Hepatocyte (in vitro differentiated cells): Measurements from ENCODE around the gene TMED7. TPM values are rescaled to one million over a fixed set of nuclear protein-coding genes. Genes with fewer than 3 reads are reported as not detected.
"Not testable (repeated sequence)": the region's sequence is repeated elsewhere in the genome, so short reads cannot be mapped to it uniquely, and the experiment has no call there.

ENCODE experiments used
- DNase-seq: peaks from one replicate; pipeline ENCODE4 v3.0.0-alpha.2; 2016; ENCODE audit warnings: low spot score
- H2AFZ ChIP-seq: fragments of 200-600 bp; sonication (generic); 2 replicates; pipeline ENCODE4 v1.6.0; 2016; ENCODE audit warnings: antibody characterized with exemption, mild to moderate bottlenecking
- H3K27ac ChIP-seq: fragments of 200-600 bp; sonication (generic); 2 replicates; pipeline ENCODE4 v1.5.1; 2016; ENCODE audit warnings: mild to moderate bottlenecking
- H3K27me3 ChIP-seq: fragments of 200-600 bp; sonication (generic); 2 replicates; pipeline ENCODE4 v1.6.1; 2016
- H3K36me3 ChIP-seq: fragments of 200-600 bp; sonication (generic); replicated peaks from 2 replicates; pipeline ENCODE4 v1.5.1; 2016; ENCODE audit warnings: low read depth; ENCODE audit not compliant: insufficient read depth
- H3K4me1 ChIP-seq: fragments of 200-600 bp; sonication (generic); 2 replicates; pipeline ENCODE4 v1.5.1; 2016; ENCODE audit warnings: mild to moderate bottlenecking, moderate library complexity; ENCODE audit not compliant: insufficient read depth
- H3K4me2 ChIP-seq: fragments of 200-600 bp; sonication (generic); 2 replicates; pipeline ENCODE4 v1.6.0; 2016
- H3K4me3 ChIP-seq: fragments of 200-600 bp; sonication (generic); 2 replicates; pipeline ENCODE4 v1.5.1; 2016; ENCODE audit warnings: mild to moderate bottlenecking
- H3K79me2 ChIP-seq: fragments of 200-600 bp; sonication (generic); 2 replicates; pipeline ENCODE4 v1.6.0; 2017; ENCODE audit warnings: mild to moderate bottlenecking
- H3K9me2 ChIP-seq: fragments of 200-600 bp; sonication (generic); replicated peaks from 2 replicates; pipeline ENCODE4 v1.6.0; 2017; ENCODE audit warnings: mild to moderate bottlenecking; ENCODE audit not compliant: insufficient read depth
- H3K9me3 ChIP-seq: fragments of 200-600 bp; sonication (generic); 2 replicates; pipeline ENCODE4 v1.5.1; 2016; ENCODE audit warnings: low read depth, mild to moderate bottlenecking
- H4K20me1 ChIP-seq: fragments of 200-600 bp; sonication (generic); 2 replicates; pipeline ENCODE4 v1.6.0; 2016; ENCODE audit warnings: mild to moderate bottlenecking; ENCODE audit not compliant: insufficient read depth, poor library complexity, severe bottlenecking
- CTCF ChIP-seq: fragments of 200-600 bp; sonication (generic); IDR thresholded peaks from 2 replicates; pipeline ENCODE4 v1.5.1; 2016; ENCODE audit warnings: antibody characterized with exemption, mild to moderate bottlenecking; ENCODE audit not compliant: poor library complexity
- EZH2 ChIP-seq: fragments of 200-600 bp; sonication (generic); IDR thresholded peaks from 2 replicates; pipeline ENCODE4 v1.6.1; 2016; ENCODE audit warnings: antibody characterized with exemption, mild to moderate bottlenecking, borderline replicate concordance
- EZH2phosphoT487 ChIP-seq: fragments of 200-600 bp; sonication (generic); IDR thresholded peaks from one replicate; pipeline ENCODE4 v1.6.1; 2018; ENCODE audit warnings: antibody characterized with exemption, mild to moderate bottlenecking, low read depth, moderate library complexity; ENCODE audit not compliant: unreplicated experiment, severe bottlenecking
- WGBS: methylation state at CpG from one replicate; pipeline ENCODE4 v1.1.6; 2016; ENCODE audit warnings: low lambda C conversion rate; ENCODE audit errors: missing lambda C conversion rate; 5-methylcytosine and 5-hydroxymethylcytosine counted together
- polyA plus RNA-seq: library from polyadenylated mRNA; unstranded; fragments of >200 nt; fragmentation: Nextera tagmentation; extraction: Ambion mirVana; gene quantifications from 2 replicates; pipeline ENCODE4 v1.2.1, GENCODE V29; 2016
- total RNA-seq: library from RNA; depleted of rRNA; stranded (reverse); fragments of >200 nt; gene quantifications from 2 replicates; pipeline ENCODE4 v1.2.3, GENCODE V29; 2014

Gene TMED7
- 184 and 214 TPM in 2 replicates for total RNA-seq
- 75.3 and 88.1 TPM in 2 replicates for polyA plus RNA-seq

DNA sequence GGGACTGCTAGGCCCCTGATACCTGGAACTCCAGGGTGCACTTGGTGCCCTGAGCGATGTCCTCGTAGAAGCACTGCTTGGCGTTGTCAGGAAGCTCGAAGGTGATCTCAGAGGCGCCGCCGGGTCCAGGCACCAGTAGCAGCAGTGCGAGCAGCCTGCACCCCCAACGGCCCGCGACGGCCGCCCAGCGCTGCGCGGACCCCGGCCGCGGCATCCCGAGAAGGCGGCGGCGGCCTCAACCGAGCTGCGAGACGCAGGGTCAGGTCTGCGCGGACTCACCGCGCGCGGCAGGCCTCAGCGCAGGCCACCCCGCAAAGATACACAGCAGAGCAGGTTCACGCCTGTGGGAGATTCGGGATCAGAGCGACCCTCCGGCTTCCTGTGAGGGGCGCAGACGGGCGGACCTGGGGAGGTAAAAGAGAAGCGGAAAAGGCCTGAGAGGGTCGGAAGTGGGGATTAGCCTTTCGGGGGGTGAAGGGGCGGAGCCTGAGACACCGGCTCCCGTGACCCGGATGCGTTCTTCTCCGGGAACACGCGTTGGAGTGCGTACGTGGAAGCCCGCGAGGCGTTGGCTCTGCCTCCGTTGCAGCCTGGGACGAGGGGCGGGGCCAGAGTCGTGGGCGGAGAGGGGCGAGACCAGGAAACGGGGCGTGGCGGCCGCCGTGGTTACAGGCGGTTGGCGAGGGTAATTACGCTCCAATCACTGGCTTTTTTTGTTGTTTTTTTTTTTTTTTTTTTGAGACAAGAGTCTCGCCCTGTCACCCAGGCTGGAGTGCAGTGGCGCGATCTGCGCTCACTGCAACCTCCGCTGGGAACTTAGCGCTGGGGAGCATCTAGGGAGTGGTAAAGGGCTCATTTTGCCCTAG lies at the start of gene TMED7:
Gene TMED7, minus strand, starts transcription at position 458 of the 866 bp plus-strand sequence. Its CDS starts 244 bp downstream, at position 214.
- WGBS, result 1% methylated on average over 76 of the region's 77 CpGs

DNA sequence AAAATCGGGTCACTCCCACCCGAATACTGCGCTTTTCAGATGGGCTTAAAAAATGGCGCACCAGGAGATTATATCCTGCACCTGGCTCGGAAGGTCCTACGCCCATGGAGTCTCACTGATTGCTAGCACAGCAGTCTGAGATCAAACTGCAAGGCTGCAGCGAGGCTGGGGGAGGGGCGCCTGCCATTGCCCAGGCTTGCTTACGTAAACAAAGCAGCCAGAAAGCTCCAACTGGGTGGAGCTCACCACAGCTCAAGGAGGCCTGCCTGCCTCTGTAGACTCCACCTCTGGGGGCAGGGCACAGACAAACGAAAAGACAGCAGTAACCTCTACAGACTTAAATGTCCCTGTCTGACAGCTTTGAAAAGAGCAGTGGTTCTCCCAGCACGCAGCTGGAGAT lies 48.9 kb upstream of the TMED7 start:
- H3K4me1 ChIP-seq, H3K9me2 ChIP-seq, H3K36me3 ChIP-seq, H3K79me2 ChIP-seq, H2AFZ ChIP-seq, H3K27me3 ChIP-seq, H3K27ac ChIP-seq, H3K4me2 ChIP-seq, DNase-seq, H3K9me3 ChIP-seq, H4K20me1 ChIP-seq, H3K4me3 ChIP-seq: not testable (repeated sequence)
- WGBS, result 81% methylated on average over 11 of the region's 11 CpGs

More for the DNA sequence above, at the start of gene TMED7:
- Histone ChIP-seq H3K27ac (peak within 1 kb of the TSS; percentile 98), H3K4me1 (peaks cover 10% of the 10 kb centered on the region), H3K9me2 (no peaks in the 10 kb centered on the region), H3K79me2 (peaks cover 53% of the 10 kb centered on the region), H3K27me3 (no peaks in the 10 kb centered on the region), H2AFZ (peak within 1 kb of the TSS; percentile 92), H3K9me3 (no peaks in the 10 kb centered on the region), H3K4me2 (peak within 1 kb of the TSS; percentile 84), H3K36me3 (no peaks in the 10 kb centered on the region), H4K20me1 (peaks cover 34% of the 10 kb centered on the region), H3K4me3 (peak within 1 kb of the TSS; percentile 76)
- TF ChIP-seq EZH2phosphoT487 (no peak), EZH2 (no peak), CTCF (no peak)
- peak; percentile 100 for DNase-seq

GRCh38 chr5:115673596-115673995 lies 47.8 kb upstream of the TMED7 start:
- no peaks in the 10 kb centered on the region for H3K36me3 ChIP-seq
- no peak overlapping the region for H3K27ac ChIP-seq
- 0% methylated on average over 1 of the region's 1 CpG for WGBS
- no peak overlapping the region for H3K4me2 ChIP-seq
- no peaks in the 10 kb centered on the region for H4K20me1 ChIP-seq
- H2AFZ ChIP-seq, result no peak overlapping the region
- TF ChIP-seq CTCF (no peak), EZH2phosphoT487 (no peak)
- H3K27me3 ChIP-seq, result no peaks in the 10 kb centered on the region
- no peak for DNase-seq
- H3K9me2 ChIP-seq, result no peaks in the 10 kb centered on the region
- no peaks in the 10 kb centered on the region for H3K79me2 ChIP-seq
- H3K4me3 ChIP-seq, result no peak overlapping the region
- H3K4me1 ChIP-seq, result no peaks in the 10 kb centered on the region
- no peaks in the 10 kb centered on the region for H3K9me3 ChIP-seq

- Histone ChIP-seq H3K4me2 (no peak overlapping the region), H3K27me3 (no peaks in the 10 kb centered on the region), H3K4me1 (no peaks in the 10 kb centered on the region), H3K9me2 (no peaks in the 10 kb centered on the region), H2AFZ (no peak overlapping the region), H4K20me1 (no peaks in the 10 kb centered on the region), H3K9me3 (no peaks in the 10 kb centered on the region), H3K27ac (no peak overlapping the region), H3K36me3 (no peaks in the 10 kb centered on the region), H3K79me2 (no peaks in the 10 kb centered on the region), H3K4me3 (no peak overlapping the region)
- no peak for TF ChIP-seq CTCF
- TF ChIP-seq EZH2phosphoT487, result no peak
- TF ChIP-seq EZH2, result no peak
- 91% methylated on average over 1 of the region's 1 CpG for WGBS
- no peak for DNase-seq
These were observed 46.1 kb upstream of the TMED7 start for GRCh38 chr5:115671939-115672338.
